CD14-positive monocyte (primary cell): ENCODE data around the gene S100A16. TPM values are rescaled to one million over a fixed set of nuclear protein-coding genes. Genes with fewer than 3 reads are reported as not detected.
"Not testable (repeated sequence)": the region's sequence is repeated elsewhere in the genome, so short reads cannot be mapped to it uniquely, and the experiment has no call there.

ENCODE experiments used
- DNase-seq, 3 donors: peaks; one replicate each; pipeline ENCODE4 v3.0.0-alpha.2; 2011 to 2022
- H2AFZ ChIP-seq: 2 replicates; pipeline ENCODE4 v1.6.0; 2012; ENCODE audit warnings: mild to moderate bottlenecking, low read depth, low read length, inconsistent platforms; ENCODE audit not compliant: insufficient read depth, poor library complexity, severe bottlenecking
- H3K27ac ChIP-seq, 2 donors: 1 replicate in 1 of 2; 2 replicates in 1 of 2; pipeline ENCODE4 v1.5.1; 2012 to 2013; ENCODE audit warnings: low read length in 2 of 2, control low read depth in 1 of 2, inconsistent platforms in 1 of 2, low read depth in 1 of 2, mild to moderate bottlenecking in 1 of 2
- H3K27me3 ChIP-seq, 2 donors: one replicate each; pipeline versions ENCODE4 v1.6.0 to v1.6.1; 2011 to 2013; ENCODE audit warnings: low read length in 2 of 2; ENCODE audit not compliant: control insufficient read depth in 2 of 2, insufficient read depth in 2 of 2
- H3K36me3 ChIP-seq, 2 donors: replicated peaks in 1 of 2; 1 replicate in 1 of 2; 2 replicates in 1 of 2; pipeline versions ENCODE4 v1.5.1 to v1.6.1; 2012 to 2013; ENCODE audit warnings: low read length in 2 of 2, control low read depth in 1 of 2, inconsistent platforms in 1 of 2, mild to moderate bottlenecking in 1 of 2; ENCODE audit not compliant: insufficient read depth in 2 of 2, control insufficient read depth in 1 of 2
- H3K4me1 ChIP-seq, 2 donors: 1 replicate in 1 of 2; 2 replicates in 1 of 2; pipeline versions ENCODE4 v1.5.1 to v1.6.1; 2012 to 2013; ENCODE audit warnings: low read length in 2 of 2, control low read depth in 1 of 2, inconsistent platforms in 1 of 2, mild to moderate bottlenecking in 1 of 2, moderate library complexity in 1 of 2; ENCODE audit not compliant: insufficient read depth in 2 of 2, control insufficient read depth in 1 of 2
- H3K4me2 ChIP-seq: replicated peaks from 2 replicates; pipeline ENCODE3; 2012; ENCODE audit warnings: low read length, moderate library complexity, mild to moderate bottlenecking; ENCODE audit not compliant: poor library complexity, severe bottlenecking; ENCODE audit errors: extremely low read depth
- H3K4me3 ChIP-seq, 3 experiments: fragments of 200-600 bp in 1 of 3; sonication (generic) in 1 of 3; replicated peaks in 1 of 3; 1 replicate in 2 of 3; 2 replicates in 1 of 3; pipeline ENCODE4 v1.5.1; 2011 to 2013; ENCODE audit warnings: low read length in 3 of 3, mild to moderate bottlenecking in 3 of 3, control low read depth in 2 of 3, low read depth in 2 of 3, inconsistent platforms in 1 of 3, moderate library complexity in 1 of 3
- H3K79me2 ChIP-seq: 2 replicates; pipeline ENCODE4 v1.6.0; 2012; ENCODE audit warnings: mild to moderate bottlenecking, control low read depth, inconsistent platforms, low read length, moderate library complexity; ENCODE audit not compliant: insufficient read depth
- H3K9ac ChIP-seq: 2 replicates; pipeline ENCODE4 v1.6.0; 2017; ENCODE audit warnings: low read length, mild to moderate bottlenecking; ENCODE audit not compliant: insufficient read depth, poor library complexity, severe bottlenecking
- H3K9me3 ChIP-seq, 2 donors: replicated peaks in 1 of 2; 1 replicate in 1 of 2; 2 replicates in 1 of 2; pipeline versions ENCODE4 v1.5.1 to v1.6.1; 2012 to 2013; ENCODE audit warnings: low read length in 2 of 2, control low read depth in 1 of 2; ENCODE audit not compliant: control insufficient read depth in 1 of 2, insufficient read depth in 1 of 2
- H4K20me1 ChIP-seq: 2 replicates; pipeline ENCODE4 v1.6.0; 2012; ENCODE audit warnings: mild to moderate bottlenecking, low read length, control low read depth, moderate library complexity; ENCODE audit not compliant: insufficient read depth
- H3K27ac Mint-ChIP-seq, 7 donors: one replicate each; pipeline ENCODE4 v1.8.0; 2020; ENCODE audit warnings: mild to moderate bottlenecking in 7 of 7, mixed read lengths in 7 of 7, moderate library complexity in 6 of 7, inconsistent platforms in 2 of 7
- H3K27me3 Mint-ChIP-seq, 3 donors: one replicate each; pipeline ENCODE4 v1.8.0; 2021 to 2022; ENCODE audit warnings: low read depth in 3 of 3, mild to moderate bottlenecking in 3 of 3, mixed read lengths in 3 of 3, moderate library complexity in 3 of 3, inconsistent platforms in 1 of 3
- H3K36me3 Mint-ChIP-seq, 2 donors: one replicate each; pipeline ENCODE4 v1.8.0; 2020; ENCODE audit warnings: mixed read lengths in 2 of 2, inconsistent platforms in 1 of 2, mild to moderate bottlenecking in 1 of 2
- H3K4me1 Mint-ChIP-seq: one replicate; pipeline ENCODE4 v1.8.0; 2020; ENCODE audit warnings: mild to moderate bottlenecking, mixed read lengths
- H3K4me3 Mint-ChIP-seq, 2 donors: one replicate each; pipeline ENCODE4 v1.8.0; 2020; ENCODE audit warnings: mild to moderate bottlenecking in 2 of 2, mixed read lengths in 2 of 2, moderate library complexity in 1 of 2
- H3K9me3 Mint-ChIP-seq, 7 donors: one replicate each; pipeline ENCODE4 v1.8.0; 2020 to 2022; ENCODE audit warnings: mixed read lengths in 7 of 7, mild to moderate bottlenecking in 6 of 7, moderate library complexity in 6 of 7, inconsistent platforms in 2 of 7
- WGBS: methylation state at CpG from one replicate; pipeline ENCODE4 v1.1.5; 2013; ENCODE audit warnings: missing lambda C conversion rate; ENCODE audit not compliant: insufficient coverage; 5-methylcytosine and 5-hydroxymethylcytosine counted together
- intact Hi-C, 2 donors: fragments of 100-400 bp; cut with micrococcal nuclease; formaldehyde crosslinking; loops; one replicate each; pipeline versions ENCODE4 v1.15.0 to v1.15.1; 2023
- polyA plus RNA-seq, 3 donors: library from polyadenylated mRNA; depleted of rRNA in 1 of 3; unstranded in 2 of 3; stranded (reverse) in 1 of 3; fragments of 300-500 nt in 2 of 3; fragments of >200 nt in 1 of 3; fragmentation: Illumina TruSeq in 2 of 3; gene quantifications; 1 replicate in 2 of 3; 2 replicates in 1 of 3; pipeline ENCODE4 v1.2.3, GENCODE V29; 2012 to 2021
- TF ChIP-seq, protein P1 (sequence below): fragments of 200-600 bp; IDR thresholded peaks from one replicate; pipeline ENCODE4 v1.8.0; 2022; ENCODE audit warnings: antibody characterized with exemption, mild to moderate bottlenecking

The S100A16 gene
- polyA plus RNA-seq, 3 donors = not detected

DNA sequence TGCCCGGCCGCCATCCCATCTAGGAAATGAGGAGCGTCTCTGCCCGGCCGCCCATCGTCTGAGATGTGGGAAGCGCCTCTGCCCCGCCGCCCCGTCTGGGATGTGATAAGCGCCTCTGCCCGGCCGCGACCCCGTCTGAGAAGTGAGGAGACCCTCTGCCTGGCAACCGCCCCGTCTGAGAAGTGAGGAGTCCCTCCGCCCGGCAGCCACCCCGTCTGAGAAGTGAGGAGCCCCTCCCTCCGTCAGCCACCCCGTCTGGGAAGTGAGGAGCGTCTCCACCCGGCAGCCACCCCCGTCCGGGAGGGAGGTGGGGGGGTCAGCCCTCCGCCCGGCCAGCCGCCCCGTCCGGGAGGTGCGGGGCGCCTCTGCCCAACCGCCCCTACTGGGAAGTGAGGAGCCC, 30.1 kb downstream of the S100A16 start:
- intact Hi-C loops, H3K9me3 Mint-ChIP-seq, H3K27me3 Mint-ChIP-seq, H2AFZ ChIP-seq, H3K27ac Mint-ChIP-seq, H3K9ac ChIP-seq, DNase-seq, H3K4me2 ChIP-seq, H3K27ac ChIP-seq, H3K36me3 ChIP-seq, H3K4me3 Mint-ChIP-seq, H4K20me1 ChIP-seq, H3K36me3 Mint-ChIP-seq, H3K9me3 ChIP-seq, H3K27me3 ChIP-seq, H3K4me1 ChIP-seq, H3K4me3 ChIP-seq, H3K4me1 Mint-ChIP-seq, H3K79me2 ChIP-seq: not testable (repeated sequence)
- 100% methylated on average over 9 of the region's 34 CpGs for WGBS

DNA sequence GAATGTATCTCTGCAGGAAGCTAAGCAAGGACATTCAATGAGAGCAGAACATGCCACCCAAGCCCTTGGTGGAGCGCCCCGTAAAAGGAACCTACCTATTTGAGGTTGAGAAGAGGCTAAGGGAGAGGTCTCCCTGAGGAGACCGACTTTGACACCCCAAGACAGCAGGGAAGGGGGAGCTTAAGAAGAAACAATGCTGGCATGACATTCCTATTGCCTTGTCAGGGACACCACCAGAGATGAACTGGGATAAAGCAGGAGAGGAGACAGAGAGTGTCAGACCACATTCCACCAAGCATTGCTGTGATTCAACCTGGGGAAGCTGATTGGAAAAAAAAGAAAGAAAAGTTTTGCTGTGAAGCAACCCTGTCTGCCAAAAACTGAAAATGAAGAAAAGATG, 34.0 kb downstream of the S100A16 start:
- Histone ChIP-seq H3K27ac (no peak overlapping the region), H3K9me3 (no peaks in the 10 kb centered on the region), H3K4me1 (peaks cover 7 to 11% of the 10 kb centered on the region in 2 donors), H3K79me2 (no peaks in the 10 kb centered on the region), H3K9ac (no peak overlapping the region), H4K20me1 (no peaks in the 10 kb centered on the region), H3K4me3 (no peak overlapping the region), H3K27me3 (no peaks in the 10 kb centered on the region), H2AFZ (no peak overlapping the region), H3K36me3 (no peaks in the 10 kb centered on the region), H3K4me2 (no peak overlapping the region)
- Mint-ChIP-seq H3K4me3 (no peak overlapping the region), H3K36me3 (no peaks in the 10 kb centered on the region), H3K27ac (no peak overlapping the region), H3K9me3 (peaks cover 0 to 6% (median 0%) of the 10 kb centered on the region in 7 donors), H3K27me3 (peaks cover 1 to 7% (median 2%) of the 10 kb centered on the region in 3 donors), H3K4me1 (peaks cover 12% of the 10 kb centered on the region)
- TF ChIP-seq, protein P1, sequence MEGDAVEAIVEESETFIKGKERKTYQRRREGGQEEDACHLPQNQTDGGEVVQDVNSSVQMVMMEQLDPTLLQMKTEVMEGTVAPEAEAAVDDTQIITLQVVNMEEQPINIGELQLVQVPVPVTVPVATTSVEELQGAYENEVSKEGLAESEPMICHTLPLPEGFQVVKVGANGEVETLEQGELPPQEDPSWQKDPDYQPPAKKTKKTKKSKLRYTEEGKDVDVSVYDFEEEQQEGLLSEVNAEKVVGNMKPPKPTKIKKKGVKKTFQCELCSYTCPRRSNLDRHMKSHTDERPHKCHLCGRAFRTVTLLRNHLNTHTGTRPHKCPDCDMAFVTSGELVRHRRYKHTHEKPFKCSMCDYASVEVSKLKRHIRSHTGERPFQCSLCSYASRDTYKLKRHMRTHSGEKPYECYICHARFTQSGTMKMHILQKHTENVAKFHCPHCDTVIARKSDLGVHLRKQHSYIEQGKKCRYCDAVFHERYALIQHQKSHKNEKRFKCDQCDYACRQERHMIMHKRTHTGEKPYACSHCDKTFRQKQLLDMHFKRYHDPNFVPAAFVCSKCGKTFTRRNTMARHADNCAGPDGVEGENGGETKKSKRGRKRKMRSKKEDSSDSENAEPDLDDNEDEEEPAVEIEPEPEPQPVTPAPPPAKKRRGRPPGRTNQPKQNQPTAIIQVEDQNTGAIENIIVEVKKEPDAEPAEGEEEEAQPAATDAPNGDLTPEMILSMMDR = no peak
- 73% methylated on average over 1 of the region's 3 CpGs for WGBS
- no peak for DNase-seq
- intact Hi-C loops = loop anchor here (10.0 kb wide), 2 partner anchors 46 to 214 kb away; partner anchors contain the start of genes S100A1 (in 1 of the 2) and S100A13 (in 1 of the 2)
